ENCODE measurements around the gene CYB5D1.

GRCh38 chr17:7854851-7855659, 2.7 kb upstream of the CYB5D1 start, which contains the start of gene TMEM88:
- TF ChIP-seq, protein P1, sequence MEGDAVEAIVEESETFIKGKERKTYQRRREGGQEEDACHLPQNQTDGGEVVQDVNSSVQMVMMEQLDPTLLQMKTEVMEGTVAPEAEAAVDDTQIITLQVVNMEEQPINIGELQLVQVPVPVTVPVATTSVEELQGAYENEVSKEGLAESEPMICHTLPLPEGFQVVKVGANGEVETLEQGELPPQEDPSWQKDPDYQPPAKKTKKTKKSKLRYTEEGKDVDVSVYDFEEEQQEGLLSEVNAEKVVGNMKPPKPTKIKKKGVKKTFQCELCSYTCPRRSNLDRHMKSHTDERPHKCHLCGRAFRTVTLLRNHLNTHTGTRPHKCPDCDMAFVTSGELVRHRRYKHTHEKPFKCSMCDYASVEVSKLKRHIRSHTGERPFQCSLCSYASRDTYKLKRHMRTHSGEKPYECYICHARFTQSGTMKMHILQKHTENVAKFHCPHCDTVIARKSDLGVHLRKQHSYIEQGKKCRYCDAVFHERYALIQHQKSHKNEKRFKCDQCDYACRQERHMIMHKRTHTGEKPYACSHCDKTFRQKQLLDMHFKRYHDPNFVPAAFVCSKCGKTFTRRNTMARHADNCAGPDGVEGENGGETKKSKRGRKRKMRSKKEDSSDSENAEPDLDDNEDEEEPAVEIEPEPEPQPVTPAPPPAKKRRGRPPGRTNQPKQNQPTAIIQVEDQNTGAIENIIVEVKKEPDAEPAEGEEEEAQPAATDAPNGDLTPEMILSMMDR (IDR thresholded peaks at IDR 0.05): no peak
- TF ChIP-seq POLR2A (IDR thresholded peaks at IDR 0.05): no peak
